NCI-H510A treated with DMSO at 0.1 percent for 48 hours (cell line): ENCODE measurements around the gene GOLT1B.

Experiments
- DNase-seq: peaks from one replicate; lab custom pipeline; 2025; lab: John Stamatoyannopoulos, UW

Gene GOLT1B

DNA sequence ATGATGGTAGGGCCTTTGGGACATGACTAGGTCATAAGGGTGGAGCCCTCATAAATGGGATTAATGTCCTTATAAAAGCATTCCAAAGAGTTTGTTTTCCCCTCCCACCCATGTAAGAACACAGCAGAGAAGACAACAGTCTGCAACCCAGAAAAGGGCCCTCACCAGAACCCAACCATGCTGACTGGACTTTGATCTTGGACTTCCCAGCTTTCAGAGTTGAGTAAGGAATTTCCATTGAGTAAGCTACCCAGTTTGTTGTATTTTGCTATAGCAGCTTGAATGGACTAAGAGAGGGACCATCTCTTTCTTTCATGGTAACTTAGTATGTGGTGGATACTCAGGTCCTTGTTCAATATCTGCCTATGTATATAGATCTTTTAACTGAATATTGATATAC is 21.6 kb downstream of the GOLT1B start:
- no peak for DNase-seq

DNA sequence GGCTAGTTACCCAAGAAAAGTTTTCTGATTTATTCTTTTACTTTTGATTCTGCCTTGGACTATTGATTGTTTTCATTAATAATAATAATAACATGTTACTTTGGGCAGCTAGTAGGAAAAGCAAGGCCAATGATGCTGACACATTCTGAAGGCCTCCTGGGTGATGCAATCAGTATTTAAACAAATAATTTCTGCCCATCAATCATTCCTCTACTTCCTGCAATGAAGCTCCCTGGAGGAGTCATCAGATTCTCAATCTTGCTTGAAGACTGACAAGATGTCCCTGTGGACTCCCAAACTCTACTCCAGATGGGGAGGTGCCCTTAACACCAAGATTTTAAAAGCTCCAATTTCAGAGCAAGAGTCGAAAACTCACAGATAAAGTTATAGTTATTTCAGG is 24.5 kb downstream of the GOLT1B start, which contains the start of gene SPX:
Gene SPX, plus strand, starts transcription at position 244 of the 400 bp plus-strand sequence. CDS start 177 bp downstream, outside the sequence.
- DNase-seq = no peak

DNA sequence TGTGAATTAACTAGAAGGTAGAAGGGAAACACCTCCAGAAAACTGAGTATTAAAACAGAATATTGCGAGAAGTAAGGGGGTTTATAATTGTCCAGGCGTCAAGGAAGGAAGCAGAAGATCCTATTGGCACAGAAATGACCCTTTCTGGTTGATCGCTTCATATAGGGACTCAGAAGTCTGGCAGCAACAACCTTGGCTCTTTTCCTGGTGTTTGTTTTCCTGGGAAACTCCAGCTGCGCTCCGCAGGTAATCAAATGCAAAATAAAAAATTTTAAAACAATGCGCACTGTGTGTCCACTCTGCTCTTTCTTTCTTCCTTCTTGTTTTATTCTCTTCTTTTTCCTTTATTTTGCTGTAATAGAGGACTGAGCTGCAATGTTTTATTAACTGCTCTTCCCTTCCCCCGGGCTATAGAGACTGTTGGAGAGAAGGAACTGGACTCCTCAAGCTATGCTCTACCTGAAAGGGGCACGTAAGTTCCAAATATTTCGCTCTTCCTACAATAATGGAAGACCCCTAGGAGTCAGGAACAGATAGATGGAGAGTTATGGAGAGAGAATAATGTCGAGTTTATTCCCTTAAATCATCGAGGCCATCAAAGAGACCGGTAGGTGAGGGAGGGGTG is 25.2 kb downstream of the GOLT1B start:
- peak; percentile 36 for DNase-seq

DNA sequence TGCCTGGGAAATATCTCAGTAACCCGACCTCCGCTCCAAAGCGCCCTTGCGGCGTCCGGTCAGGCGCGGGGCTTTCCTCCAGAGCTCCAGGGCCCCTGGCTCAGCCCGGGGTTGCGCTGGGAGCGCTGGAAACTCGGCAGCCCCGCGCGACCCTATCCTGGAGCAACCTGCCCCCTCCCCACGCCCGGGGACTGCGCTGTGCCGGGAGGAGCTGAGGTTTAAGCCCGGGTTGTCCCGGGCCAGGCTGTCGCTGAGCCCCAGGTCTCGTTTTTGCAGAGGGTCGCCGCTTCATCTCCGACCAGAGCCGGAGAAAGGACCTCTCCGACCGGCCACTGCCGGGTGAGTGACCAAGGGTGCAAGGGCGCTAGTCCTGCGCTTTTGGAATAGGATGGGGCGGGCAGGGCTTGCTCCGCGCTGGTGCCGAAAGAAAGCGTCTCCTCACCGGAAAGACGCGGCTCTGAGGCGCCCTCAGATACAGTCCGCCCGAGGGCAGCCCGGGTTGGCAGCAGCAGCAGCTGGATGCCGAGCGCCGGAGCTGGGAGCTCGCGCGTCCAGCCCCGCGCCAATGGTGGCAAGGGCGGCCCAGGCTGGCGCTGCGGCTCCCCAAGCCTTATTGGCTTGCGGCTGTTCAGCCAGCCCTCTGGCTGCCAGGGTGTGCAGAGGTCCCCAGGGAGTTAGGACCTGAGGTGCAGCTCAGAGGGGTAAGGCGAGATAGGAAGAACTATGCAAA is 26.0 kb downstream of the GOLT1B start:
- peak; percentile 74 for DNase-seq

DNA sequence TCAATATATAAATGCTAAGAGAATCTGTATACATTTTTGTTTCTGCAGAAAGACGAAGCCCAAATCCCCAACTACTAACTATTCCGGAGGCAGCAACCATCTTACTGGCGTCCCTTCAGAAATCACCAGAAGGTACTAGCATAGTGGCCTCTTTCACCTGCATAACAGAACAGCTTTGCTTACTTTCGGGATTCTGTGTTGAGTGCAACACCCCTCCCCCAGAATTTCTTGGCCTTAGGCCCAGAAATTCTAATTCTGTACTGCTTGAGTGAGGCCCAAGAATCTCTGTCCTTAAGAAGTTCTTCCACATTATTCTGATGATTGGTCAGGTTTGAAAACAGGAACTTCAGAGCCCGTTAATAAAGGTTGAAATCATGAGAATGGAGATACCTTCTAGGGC is 27.4 kb downstream of the GOLT1B start:
- no peak for DNase-seq

DNA sequence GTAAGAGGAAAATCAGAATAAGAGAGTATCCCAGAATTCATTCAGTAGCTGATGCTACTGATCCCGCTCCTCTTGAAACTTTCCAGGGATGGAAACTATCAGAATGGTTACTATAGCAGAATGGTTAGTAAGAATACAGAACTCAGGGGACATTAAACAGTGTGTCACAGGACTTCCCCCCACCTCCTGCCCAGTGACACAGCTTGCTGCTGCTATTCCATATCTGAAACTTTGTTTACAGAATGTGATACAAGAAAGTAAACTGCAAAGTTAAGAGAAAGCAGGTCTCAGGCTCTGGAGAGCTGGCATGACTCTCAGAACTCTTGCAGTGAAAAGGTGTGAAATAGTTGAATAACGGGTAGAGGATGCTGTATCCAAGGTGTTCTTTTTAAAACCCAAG is 27.9 kb downstream of the GOLT1B start:
- DNase-seq = no peak

DNA sequence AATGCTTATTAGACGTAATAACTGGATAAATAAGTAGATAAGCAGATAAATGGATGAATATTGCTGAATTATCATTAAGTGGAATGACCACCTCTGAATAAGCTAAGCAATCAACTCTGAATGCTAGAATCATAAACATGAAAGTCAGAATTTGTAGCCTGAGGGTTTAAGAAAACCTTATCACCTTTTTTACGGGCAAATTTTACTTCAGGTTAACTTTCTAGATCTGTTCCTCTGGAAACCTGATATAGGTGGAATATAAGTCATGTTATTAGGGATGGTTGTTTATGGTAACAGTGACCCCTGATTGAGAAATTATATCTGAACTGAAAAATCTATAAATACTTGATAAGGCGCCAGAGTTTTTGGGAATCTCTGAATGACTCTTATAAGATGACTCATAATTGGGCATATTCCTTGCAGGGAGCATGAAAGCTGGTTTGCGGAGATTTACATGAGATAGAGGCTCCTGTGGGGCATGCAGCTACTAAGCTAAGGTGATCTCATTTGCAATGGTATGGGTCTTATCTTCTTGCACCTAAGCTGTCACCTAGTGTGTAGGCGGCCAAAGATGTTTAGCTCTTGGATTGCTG is 36.6 kb downstream of the GOLT1B start:
- no peak for DNase-seq

DNA sequence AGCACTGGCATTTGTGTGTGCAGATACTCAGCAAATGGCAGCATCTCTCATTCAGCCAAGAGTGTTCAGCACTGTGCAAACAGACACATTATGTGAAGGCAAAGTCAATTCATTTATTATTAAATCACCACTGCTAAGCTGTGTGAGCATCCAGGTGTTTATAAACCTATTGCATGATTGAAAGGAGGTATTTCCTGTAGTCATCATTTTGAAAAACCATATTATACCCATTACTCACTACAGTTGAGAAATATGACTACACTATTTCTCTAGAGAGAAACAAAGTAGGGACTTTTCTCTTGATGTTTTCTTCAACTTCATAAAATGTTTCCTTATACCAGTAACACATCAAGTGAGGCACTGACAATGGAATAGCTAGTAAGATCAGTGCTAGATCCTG is 38.2 kb downstream of the GOLT1B start:
- peak; percentile 33 for DNase-seq

DNA sequence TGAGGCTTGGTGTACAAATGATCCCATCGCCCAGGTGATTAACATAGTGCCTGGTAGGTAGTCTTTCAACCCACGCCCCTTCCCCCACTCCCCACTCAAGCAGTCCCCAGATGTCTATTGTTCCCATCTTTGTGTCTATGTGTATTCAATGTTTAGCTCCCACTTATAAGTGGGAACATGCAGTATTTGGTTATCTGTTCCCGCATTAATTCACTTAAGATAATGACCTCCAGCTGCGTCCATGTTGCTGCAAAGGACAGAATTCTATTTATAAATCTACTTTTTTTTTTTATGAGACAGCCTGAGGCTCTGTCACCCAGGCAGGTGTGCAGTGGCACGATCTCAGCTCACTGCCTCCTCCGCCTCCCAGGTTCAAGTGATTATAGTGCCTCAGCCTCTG is 40.2 kb downstream of the GOLT1B start:
- DNase-seq = no peak

DNA sequence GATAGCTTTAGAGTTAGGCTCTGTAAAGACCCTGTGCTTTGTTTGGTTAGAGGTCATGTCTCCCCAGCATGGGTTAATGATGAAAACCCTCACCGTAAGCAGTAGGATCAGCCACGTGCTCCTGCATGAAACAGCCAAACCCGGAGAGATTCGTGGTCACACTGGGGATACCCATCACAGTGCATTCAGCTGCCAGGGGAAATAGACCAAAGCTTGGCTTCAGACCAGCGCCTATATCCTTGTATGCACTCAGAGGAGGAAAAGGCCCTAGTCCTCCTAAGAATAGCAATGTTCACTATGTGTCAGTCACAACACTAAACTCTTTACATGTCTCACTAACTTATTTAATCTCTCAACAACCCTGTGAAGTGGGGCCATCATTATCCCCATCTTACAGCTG is 40.8 kb downstream of the GOLT1B start:
- no peak for DNase-seq

DNA sequence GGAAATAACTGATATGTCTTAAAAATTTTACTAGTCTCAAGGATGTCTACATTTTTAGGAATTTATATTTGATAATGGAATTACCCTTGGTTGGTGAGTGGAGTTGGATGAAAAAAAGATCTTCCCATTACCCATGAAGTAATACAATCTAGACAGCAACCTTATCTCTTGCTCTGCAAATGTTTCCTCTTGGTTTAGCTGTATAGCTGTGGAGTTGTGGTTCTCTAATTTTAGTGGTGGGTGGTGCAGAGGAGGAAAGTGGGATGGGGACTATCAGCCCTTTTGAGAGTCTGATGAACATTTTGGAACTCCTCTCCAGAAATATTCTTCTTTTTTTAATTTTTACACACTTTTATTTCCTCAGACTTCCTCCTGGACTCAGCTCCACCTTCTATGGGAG is 41.6 kb downstream of the GOLT1B start:
- DNase-seq = no peak

DNA sequence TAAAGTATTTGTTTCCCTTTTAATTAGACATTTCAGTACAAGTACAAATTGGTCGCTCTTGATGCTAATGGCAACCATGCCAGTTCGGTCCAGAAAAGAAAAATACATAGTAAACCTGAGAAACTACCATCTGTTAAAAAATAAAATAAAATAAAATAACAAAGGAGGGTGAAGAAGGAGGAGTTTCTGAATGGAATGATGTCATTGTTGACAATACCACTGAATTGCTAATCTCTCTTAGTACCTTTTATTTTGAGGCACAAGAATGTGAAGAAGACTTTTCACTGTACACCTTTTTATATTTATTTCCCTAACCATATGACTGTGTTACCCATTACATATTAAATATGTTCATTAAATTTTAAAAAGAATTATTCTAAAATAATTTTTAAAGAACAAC is 44.0 kb downstream of the GOLT1B start:
- DNase-seq = no peak

DNA sequence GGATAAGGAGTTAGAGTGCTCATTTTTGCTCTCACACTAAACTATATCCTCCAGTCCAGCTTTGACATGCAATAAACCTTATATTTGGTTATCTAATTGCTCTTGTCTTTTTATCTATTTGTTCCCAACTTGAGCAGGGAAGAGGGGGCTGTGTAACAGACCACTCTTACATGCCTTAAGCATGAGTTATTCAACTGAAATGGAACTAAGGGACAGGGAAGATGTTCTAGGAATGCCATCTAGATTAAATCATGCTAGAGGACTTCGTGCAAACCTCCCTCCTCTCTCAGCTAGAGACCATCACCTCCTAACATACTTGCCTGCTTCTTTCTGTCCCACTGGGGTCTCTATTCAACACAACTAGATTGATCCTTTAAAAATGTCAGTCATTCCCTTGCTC is 45.1 kb downstream of the GOLT1B start:
- DNase-seq = no peak

DNA sequence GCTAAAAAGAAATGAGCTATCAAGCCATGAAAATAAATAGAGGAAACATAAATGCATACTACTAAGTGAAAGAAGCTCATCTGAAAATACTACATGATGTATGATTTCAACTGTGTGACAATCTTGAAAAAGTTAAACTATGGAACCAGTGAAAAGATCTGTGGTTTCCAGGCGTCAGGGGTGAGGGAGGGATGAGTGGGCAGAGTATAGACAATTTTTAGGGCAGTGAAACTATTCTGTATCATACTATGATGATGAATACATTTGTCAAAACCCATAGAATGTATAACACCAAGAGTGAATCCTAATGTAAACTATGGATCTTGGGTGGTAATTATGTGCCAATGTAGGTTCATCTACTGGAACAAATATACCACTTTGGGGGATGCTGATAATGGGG is 45.8 kb downstream of the GOLT1B start:
- DNase-seq = no peak

DNA sequence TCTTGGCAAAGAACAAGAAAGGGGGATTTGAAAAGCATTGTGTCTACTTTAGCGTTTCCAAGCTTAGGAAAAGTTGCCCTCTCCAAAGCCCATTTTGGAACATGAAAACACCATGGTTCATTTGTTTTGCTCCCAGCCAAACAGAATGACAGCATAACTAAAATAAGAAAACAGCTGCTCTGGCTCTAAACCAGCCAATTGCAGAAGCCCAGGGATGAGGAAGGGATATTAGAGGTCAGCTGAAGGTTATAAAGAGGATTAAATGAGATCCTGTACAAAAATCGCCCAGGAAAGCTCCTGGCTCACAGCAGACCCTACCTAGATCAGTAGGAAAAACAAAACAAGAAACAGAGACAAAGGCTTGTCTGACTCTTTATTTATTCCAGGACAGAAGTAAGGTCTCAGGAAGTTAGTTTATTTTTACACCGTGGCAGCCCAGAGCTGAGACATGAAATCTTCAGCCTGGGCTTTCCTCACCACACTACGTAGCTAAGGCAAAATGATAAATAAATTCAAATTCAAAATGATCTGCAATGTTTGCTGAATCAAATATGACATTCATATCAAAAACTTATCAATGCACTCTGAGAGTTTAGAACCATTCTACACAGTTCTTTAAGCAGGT is 50.4 kb downstream of the GOLT1B start:
- DNase-seq = no peak

DNA sequence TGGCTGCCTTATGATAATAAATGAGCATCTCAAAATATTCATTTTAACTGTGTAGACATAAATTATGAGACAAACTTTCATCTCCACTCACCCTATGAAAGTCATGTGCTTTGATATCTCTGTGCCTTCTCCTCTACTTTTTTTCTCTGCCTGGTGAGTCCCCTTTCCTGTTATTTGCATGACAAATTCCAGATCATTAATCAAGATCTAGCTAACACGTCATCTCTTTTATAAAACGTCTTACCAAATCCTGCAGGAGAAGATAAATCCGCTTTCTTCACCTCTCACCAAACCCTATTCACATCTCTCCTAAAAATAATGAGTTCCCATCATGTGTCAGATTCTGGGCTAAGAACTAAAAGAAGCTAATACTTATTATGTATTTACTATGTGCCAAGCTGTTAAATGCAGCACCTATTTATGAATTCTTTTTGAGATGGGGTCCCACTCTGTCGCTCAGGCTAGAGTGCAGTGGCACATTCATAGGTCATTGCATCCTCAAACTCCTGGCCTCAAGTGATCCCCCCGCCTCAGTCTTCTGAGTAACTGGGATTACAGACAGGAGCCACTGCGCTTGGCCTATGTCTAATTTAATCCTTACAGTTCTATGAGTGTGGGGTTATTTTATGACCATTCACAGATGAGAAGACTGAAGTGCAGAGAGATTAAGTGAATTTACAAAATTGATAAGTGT is 51.2 kb downstream of the GOLT1B start:
- DNase-seq = no peak

DNA sequence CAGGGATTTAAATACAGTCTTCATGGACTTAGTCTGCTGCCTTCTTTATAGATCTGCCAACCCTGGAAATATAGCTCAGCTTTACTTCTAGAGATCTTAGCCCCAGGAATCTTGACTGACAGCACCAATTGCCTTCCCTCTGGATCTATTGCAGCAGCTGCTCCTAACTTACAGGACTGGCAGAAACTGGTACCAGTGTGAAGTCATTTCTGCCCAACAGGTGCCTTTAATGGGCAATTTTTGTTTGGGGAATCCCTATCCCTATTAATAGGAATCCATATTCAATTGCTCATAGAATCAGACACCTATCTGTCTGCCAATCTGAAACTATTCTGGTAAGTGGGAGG is 51.7 kb downstream of the GOLT1B start:
- DNase-seq = no peak

DNA sequence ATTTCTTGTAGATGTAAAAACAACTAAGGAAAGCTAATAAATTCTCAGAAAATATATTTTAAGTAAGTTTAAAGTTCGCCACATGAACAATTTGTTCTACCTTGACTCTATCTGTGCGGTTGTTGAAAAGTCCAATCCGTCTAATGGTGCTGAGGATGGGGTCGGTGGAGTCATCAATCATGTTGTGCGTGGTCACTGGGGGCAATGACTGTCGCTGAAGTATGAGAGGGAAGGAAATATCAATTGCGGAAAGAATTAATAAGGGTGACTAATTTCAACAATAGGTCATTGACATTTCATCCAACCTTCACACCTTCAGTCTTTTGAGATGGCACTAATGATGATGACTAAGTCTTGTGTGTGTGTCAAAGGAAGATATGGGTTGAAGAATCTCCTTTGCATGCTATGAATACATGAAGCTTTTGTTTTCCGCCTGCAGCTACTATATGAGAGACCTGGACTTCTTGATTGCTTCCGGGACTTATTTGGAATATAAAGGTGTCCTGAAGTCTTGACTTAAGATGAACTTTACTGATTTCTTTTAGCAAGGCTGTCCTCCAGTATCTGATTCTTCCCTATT is 56.6 kb downstream of the GOLT1B start:
- DNase-seq = no peak

DNA sequence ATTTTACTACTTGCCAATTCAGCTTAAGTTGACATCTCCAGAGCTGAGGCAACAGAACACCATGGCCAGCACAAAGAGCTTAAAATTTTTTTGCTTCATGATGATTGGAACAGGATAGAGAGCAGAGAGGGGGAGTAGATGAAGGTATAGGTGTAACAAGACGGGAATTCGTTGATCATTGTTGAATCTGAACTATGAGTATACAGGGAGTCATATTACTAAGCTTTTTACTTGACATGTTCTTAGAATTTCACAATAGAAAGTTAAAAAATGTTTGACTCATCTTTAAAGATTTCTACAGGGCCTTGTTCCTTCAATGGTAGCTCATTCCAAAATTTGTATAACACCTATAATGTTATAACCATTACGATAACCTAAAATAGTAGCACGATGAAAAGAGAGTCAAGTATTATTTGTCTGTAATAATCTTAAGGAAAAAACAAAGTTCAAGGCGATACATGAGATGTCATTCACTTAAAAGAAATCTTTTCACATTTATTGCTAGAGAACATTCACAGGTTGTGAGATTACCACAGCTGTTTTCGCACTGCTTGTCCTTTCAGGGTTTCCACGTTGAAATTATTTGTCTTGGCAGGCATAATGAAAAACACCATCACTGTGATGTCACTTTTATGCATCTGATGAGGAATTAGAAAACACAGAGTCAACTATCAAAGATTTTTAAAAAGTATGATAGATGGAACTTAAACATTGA is 58.4 kb downstream of the GOLT1B start:
- DNase-seq = no peak

DNA sequence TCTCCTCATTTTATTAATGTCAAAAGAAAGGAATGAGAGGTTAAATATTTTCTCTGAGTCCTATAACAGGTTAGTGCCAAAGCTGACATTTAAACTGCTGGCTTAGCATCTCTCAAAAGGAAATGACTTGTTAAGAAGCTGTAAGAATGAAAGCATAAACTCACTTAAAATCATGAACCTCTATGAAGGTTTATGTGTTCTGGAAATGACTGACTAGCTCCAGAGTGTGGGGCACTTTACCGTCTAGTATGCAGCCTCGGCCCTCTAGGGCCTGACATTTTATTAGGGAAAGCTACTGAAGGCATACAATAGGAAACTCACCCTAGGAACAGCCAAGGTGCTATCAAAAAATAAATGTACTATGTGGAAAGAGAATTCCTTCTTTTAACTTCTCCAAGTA is 59.6 kb downstream of the GOLT1B start:
- no peak for DNase-seq

DNA sequence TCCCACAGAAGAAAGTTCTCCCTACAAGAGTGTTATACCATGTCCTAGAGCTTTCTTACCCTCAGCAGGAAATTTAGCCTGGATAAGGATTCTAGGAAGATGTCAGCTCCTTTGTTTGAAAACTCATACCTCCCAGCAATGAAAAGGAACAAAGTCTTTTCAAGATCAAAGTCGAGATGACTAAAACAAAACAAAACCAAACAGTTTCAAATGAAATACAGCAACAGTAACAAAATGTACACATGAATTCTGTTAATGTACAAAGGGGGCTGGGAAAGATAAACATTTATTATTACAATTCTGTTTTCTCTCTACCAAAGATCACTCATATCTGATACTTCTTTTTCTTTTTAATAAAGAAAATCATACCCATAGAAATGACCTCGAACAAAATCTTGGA is 61.3 kb downstream of the GOLT1B start:
- no peak for DNase-seq
